ENCODE data around the gene NPM3. TPM values are rescaled to one million over a fixed set of nuclear protein-coding genes. Genes with fewer than 3 reads are reported as not detected.

NPM3 gene
- total RNA-seq, 4 donors from 2014 or later = 15.6 to 31.5 (median 16.5) TPM

GRCh38 chr10:101745074-101745696, 38.1 kb downstream of the NPM3 start:
- intact Hi-C loops (cut with DNase I) = no loop called here
- no peaks in the 10 kb centered on the region for H3K36me3 ChIP-seq
- TF ChIP-seq EP300 (IDR thresholded peaks at IDR 0.05) = no peak
- no peak for TF ChIP-seq POLR2AphosphoS5 (IDR thresholded peaks at IDR 0.05)
- TF ChIP-seq, protein P1, sequence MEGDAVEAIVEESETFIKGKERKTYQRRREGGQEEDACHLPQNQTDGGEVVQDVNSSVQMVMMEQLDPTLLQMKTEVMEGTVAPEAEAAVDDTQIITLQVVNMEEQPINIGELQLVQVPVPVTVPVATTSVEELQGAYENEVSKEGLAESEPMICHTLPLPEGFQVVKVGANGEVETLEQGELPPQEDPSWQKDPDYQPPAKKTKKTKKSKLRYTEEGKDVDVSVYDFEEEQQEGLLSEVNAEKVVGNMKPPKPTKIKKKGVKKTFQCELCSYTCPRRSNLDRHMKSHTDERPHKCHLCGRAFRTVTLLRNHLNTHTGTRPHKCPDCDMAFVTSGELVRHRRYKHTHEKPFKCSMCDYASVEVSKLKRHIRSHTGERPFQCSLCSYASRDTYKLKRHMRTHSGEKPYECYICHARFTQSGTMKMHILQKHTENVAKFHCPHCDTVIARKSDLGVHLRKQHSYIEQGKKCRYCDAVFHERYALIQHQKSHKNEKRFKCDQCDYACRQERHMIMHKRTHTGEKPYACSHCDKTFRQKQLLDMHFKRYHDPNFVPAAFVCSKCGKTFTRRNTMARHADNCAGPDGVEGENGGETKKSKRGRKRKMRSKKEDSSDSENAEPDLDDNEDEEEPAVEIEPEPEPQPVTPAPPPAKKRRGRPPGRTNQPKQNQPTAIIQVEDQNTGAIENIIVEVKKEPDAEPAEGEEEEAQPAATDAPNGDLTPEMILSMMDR (IDR thresholded peaks at IDR 0.05) = no peak
- no peak for TF ChIP-seq POLR2A (IDR thresholded peaks at IDR 0.05; ENCODE audit: low read depth)
- H3K27me3 ChIP-seq = peaks cover 0 to 15% (median 0%) of the 10 kb centered on the region in 4 donors
- DNase-seq (ENCODE audit: extremely low spot score) = no peak
- no peaks in the 10 kb centered on the region for H3K4me1 ChIP-seq
- 71% methylated on average over 9 of the region's 9 CpGs for WGBS
- no peaks in the 10 kb centered on the region for H3K9me3 ChIP-seq
- no peak overlapping the region for H3K27ac ChIP-seq (replicated peaks in 1 of 4)
- no peak overlapping the region for H3K4me3 ChIP-seq

DNA sequence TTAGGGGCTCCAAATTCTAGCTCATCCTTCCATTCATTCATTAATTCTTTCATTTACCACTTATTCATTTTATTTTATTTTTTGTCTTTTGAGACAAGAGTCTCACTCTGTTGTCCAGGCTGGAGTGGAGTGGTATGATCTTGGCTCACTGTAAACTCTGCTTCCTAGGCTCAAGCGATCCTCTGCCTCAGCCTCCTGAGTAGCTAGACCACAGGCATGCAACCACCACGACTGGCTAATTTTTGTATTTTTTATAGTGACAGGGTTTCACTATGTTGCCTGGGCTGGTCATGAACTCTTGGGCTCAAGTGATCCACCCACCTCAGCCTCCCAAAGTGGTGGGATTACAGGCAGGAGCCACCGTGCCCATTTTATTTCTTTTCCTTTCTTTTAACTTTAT, 39.0 kb downstream of the NPM3 start:
- Histone ChIP-seq H3K27me3 (peaks cover 0 to 22% (median 0%) of the 10 kb centered on the region in 4 donors), H3K4me3 (no peak overlapping the region), H3K27ac (replicated peaks in 1 of 4) (no peak overlapping the region), H3K9me3 (no peaks in the 10 kb centered on the region), H3K4me1 (no peaks in the 10 kb centered on the region), H3K36me3 (no peaks in the 10 kb centered on the region)
- no peak for TF ChIP-seq EP300 (IDR thresholded peaks at IDR 0.05)
- no peak for TF ChIP-seq POLR2A (IDR thresholded peaks at IDR 0.05; ENCODE audit: low read depth)
- TF ChIP-seq POLR2AphosphoS5 (IDR thresholded peaks at IDR 0.05) = no peak
- TF ChIP-seq, protein P1 (IDR thresholded peaks at IDR 0.05) = no peak
- DNase-seq (ENCODE audit: extremely low spot score) = no peak
- intact Hi-C loops (cut with DNase I) = no loop called here
- 84% methylated on average over 3 of the region's 3 CpGs for WGBS

GRCh38 chr10:101741938-101742337, 41.3 kb downstream of the NPM3 start:
- TF ChIP-seq, protein P1 (IDR thresholded peaks at IDR 0.05) = no peak
- TF ChIP-seq EP300 (IDR thresholded peaks at IDR 0.05) = no peak
- no peak for TF ChIP-seq POLR2AphosphoS5 (IDR thresholded peaks at IDR 0.05)
- TF ChIP-seq POLR2A (IDR thresholded peaks at IDR 0.05; ENCODE audit: low read depth) = no peak
- intact Hi-C loops (cut with DNase I) = no loop called here
- Histone ChIP-seq H3K4me3 (no peak overlapping the region), H3K36me3 (no peaks in the 10 kb centered on the region), H3K9me3 (no peaks in the 10 kb centered on the region), H3K27me3 (peaks cover 0 to 45% (median 0%) of the 10 kb centered on the region in 4 donors), H3K27ac (replicated peaks in 1 of 4) (no peak overlapping the region), H3K4me1 (no peaks in the 10 kb centered on the region)
- no peak for DNase-seq (ENCODE audit: extremely low spot score)
- 50% methylated on average over 2 of the region's 2 CpGs for WGBS

DNA sequence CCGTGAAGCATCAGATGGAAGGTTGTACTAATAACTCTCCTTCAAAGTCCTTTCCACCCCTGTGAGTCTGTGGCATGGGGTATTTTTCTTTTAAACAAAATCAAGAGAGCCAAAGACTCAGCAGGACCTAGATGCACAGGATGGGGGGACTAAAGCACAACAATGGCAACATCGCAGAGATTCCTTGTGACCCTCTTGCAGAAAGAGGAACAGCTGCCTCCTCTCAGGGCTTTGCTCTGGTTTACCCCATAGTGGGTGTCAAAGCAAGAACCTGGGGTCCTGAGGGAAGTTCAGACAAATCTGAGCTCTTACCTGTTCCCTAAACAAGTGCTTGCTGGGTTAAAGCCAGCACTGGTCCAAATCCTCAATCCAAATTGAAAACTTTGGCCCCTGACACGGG, 46.6 kb downstream of the NPM3 start:
- no peaks in the 10 kb centered on the region for H3K36me3 ChIP-seq
- no peaks in the 10 kb centered on the region for H3K4me1 ChIP-seq
- no peak for TF ChIP-seq POLR2AphosphoS5 (IDR thresholded peaks at IDR 0.05)
- no peak for TF ChIP-seq POLR2A (IDR thresholded peaks at IDR 0.05; ENCODE audit: low read depth)
- TF ChIP-seq, protein P1 (IDR thresholded peaks at IDR 0.05) = no peak
- TF ChIP-seq EP300 (IDR thresholded peaks at IDR 0.05) = no peak
- no peaks in the 10 kb centered on the region for H3K9me3 ChIP-seq
- H3K27me3 ChIP-seq = peaks cover 0 to 62% (median 0%) of the 10 kb centered on the region in 4 donors
- intact Hi-C loops (cut with DNase I) = no loop called here
- no peak overlapping the region for H3K27ac ChIP-seq (replicated peaks in 1 of 4)
- no peak for DNase-seq (ENCODE audit: extremely low spot score)
- no peak overlapping the region for H3K4me3 ChIP-seq
- 58% methylated on average over 3 of the region's 3 CpGs for WGBS

GRCh38 chr10:101732096-101732495, 51.1 kb downstream of the NPM3 start:
- WGBS = 42% methylated on average over 1 of the region's 1 CpG
- Histone ChIP-seq H3K27me3 (peaks cover 0 to 29% (median 0%) of the 10 kb centered on the region in 4 donors), H3K4me1 (no peaks in the 10 kb centered on the region), H3K36me3 (no peaks in the 10 kb centered on the region), H3K4me3 (no peak overlapping the region), H3K27ac (replicated peaks in 1 of 4) (no peak overlapping the region), H3K9me3 (no peaks in the 10 kb centered on the region)
- no peak for DNase-seq (ENCODE audit: extremely low spot score)
- TF ChIP-seq POLR2A (IDR thresholded peaks at IDR 0.05; ENCODE audit: low read depth) (no peak), EP300 (IDR thresholded peaks at IDR 0.05) (no peak), POLR2AphosphoS5 (IDR thresholded peaks at IDR 0.05) (no peak)
- TF ChIP-seq, protein P1 (IDR thresholded peaks at IDR 0.05) = no peak
- intact Hi-C loops (cut with DNase I) = no loop called here
